Measurements from ENCODE around the gene TPGS2.

DNA sequence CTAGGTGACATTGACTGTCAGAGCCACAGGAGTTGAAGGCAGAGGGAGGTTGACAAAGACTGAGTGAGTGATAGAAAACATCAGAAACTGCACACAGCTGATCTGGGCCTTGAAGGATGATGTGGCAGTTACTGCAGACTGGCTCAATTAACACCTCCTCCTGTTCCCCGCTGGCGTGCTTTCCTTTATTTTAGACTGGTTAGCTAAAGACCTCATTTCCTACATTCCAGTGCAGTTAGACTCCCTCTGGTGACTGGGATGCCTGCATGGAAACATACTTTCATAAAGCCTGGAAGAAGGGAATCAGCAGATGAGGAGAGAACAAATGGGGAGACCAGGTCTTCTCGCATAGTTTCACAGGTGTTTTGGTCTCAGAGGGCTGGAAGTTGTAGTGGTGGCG is 7.1 kb downstream of the TPGS2 start:
- TF ChIP-seq POLR2A (IDR thresholded peaks at IDR 0.05; ENCODE audit: control extremely low read depth in 1 of 2, low read depth in 2 of 2, low read length in 2 of 2) (no peak), RFX5 (IDR thresholded peaks at IDR 0.05; ENCODE audit: borderline replicate concordance, low read depth, low read length) (no peak), EZH2 (IDR thresholded peaks at IDR 0.05; ENCODE audit: low read depth, low read length, severe bottlenecking) (no peak), BACH1 (IDR thresholded peaks at IDR 0.05; ENCODE audit: low read length) (no peak), CEBPB (IDR thresholded peaks at IDR 0.05; ENCODE audit: low read depth, low read length) (no peak)
- TF ChIP-seq, protein P1, sequence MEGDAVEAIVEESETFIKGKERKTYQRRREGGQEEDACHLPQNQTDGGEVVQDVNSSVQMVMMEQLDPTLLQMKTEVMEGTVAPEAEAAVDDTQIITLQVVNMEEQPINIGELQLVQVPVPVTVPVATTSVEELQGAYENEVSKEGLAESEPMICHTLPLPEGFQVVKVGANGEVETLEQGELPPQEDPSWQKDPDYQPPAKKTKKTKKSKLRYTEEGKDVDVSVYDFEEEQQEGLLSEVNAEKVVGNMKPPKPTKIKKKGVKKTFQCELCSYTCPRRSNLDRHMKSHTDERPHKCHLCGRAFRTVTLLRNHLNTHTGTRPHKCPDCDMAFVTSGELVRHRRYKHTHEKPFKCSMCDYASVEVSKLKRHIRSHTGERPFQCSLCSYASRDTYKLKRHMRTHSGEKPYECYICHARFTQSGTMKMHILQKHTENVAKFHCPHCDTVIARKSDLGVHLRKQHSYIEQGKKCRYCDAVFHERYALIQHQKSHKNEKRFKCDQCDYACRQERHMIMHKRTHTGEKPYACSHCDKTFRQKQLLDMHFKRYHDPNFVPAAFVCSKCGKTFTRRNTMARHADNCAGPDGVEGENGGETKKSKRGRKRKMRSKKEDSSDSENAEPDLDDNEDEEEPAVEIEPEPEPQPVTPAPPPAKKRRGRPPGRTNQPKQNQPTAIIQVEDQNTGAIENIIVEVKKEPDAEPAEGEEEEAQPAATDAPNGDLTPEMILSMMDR (IDR thresholded peaks at IDR 0.05; ENCODE audit: control extremely low read depth in 1 of 3, insufficient read depth in 1 of 3, low read depth in 1 of 3, low read length in 3 of 3): no peak

All from H1 (cell line).